GM12878 (cell line): Measurements from ENCODE around the gene AMH. TPM values are rescaled to one million over a fixed set of nuclear protein-coding genes. Genes with fewer than 3 reads are reported as not detected.
A peak's percentile ranks its signal among the peaks of the same experiment; 100 is the strongest.

Experiments
- ATAC-seq: fragments of 200-7000 bp; cut with Tn5 transposase; 3 replicates; pipeline ENCODE4 v1.9.1; 2020; ENCODE audit warnings: mild to moderate bottlenecking, moderate library complexity
- BruUV-seq: library from RNA; stranded (reverse); fragments of 400-500 nt; replicated peaks from 2 replicates; lab custom pipeline; 2021; lab: Mats Ljungman, UMichigan
- CTCF ChIA-PET: fragments of 300-600 bp; sonication (Branson Sonifier 250); formaldehyde crosslinking; extraction: SDS; loops from one replicate; lab custom pipeline; 2021; ENCODE audit warnings: inconsistent platforms; lab: Yijun Ruan, JAX
- POLR2A ChIA-PET: fragments of 350-600 bp; formaldehyde crosslinking; extraction: SDS; loops from one replicate; lab custom pipeline; 2021; ENCODE audit warnings: inconsistent platforms; lab: Charles Lee
- RAD21 ChIA-PET: fragments of 300-600 bp; sonication (Branson Sonifier 250); formaldehyde crosslinking; loops from one replicate; lab custom pipeline; 2023; ENCODE audit warnings: antibody characterized with exemption; ENCODE audit not compliant: unreplicated experiment; lab: Charles Lee
- SMC1A ChIA-PET: fragments of 300-600 bp; sonication (Branson Sonifier 250); formaldehyde crosslinking; loops from one replicate; lab custom pipeline; 2023; ENCODE audit not compliant: unreplicated experiment, uncharacterized antibody; lab: Charles Lee
- DNase-seq: peaks from one replicate; pipeline ENCODE4 v3.0.0-alpha.2; 2011; ENCODE audit warnings: low read depth, low spot score
- FAIRE-seq: peaks from 3 replicates; lab custom pipeline; 2011; peaks lifted over from hg19 to GRCh38; lab: Jason Lieb, UNC
- H2AFZ ChIP-seq: 2 replicates; pipeline ENCODE4 v1.6.0; 2011; ENCODE audit warnings: low read depth, low read length, control low read depth; ENCODE audit not compliant: control insufficient read depth
- H3K27ac ChIP-seq: 2 replicates; pipeline ENCODE4 v1.5.1; 2011; ENCODE audit warnings: control low read depth; ENCODE audit not compliant: control insufficient read depth, insufficient read depth
- H3K27me3 ChIP-seq, 2 experiments: replicated peaks in 1 of 2; 2 replicates each; pipeline versions ENCODE4 v1.6.0 to v1.6.1; 2011; ENCODE audit warnings: low read length in 1 of 2; ENCODE audit not compliant: control insufficient read depth in 2 of 2, insufficient read depth in 2 of 2
- H3K36me3 ChIP-seq, 2 experiments: 2 replicates each; pipeline ENCODE4 v1.5.1; 2011; ENCODE audit warnings: low read length in 1 of 2; ENCODE audit not compliant: control insufficient read depth in 2 of 2, insufficient read depth in 2 of 2
- H3K4me1 ChIP-seq: 2 replicates; pipeline ENCODE4 v1.6.1; 2011; ENCODE audit warnings: mild to moderate bottlenecking, low read length, moderate library complexity, mixed read lengths; ENCODE audit not compliant: control insufficient read depth, insufficient read depth
- H3K4me2 ChIP-seq: 2 replicates; pipeline ENCODE4 v1.6.0; 2011; ENCODE audit warnings: control low read depth; ENCODE audit not compliant: control insufficient read depth, insufficient read depth
- H3K4me3 ChIP-seq: fragments of 200-600 bp; sonication (generic); 2 replicates; pipeline ENCODE4 v1.5.1; 2016
- H3K79me2 ChIP-seq: 2 replicates; pipeline ENCODE4 v1.6.0; 2011; ENCODE audit warnings: low read length; ENCODE audit not compliant: control insufficient read depth, insufficient read depth
- H3K9ac ChIP-seq: 2 replicates; pipeline ENCODE4 v1.8.0; 2011; ENCODE audit warnings: low read length, control low read depth, mixed read lengths; ENCODE audit not compliant: control insufficient read depth, insufficient read depth
- H3K9me3 ChIP-seq: replicated peaks from 3 replicates; pipeline ENCODE4 v1.5.1; 2011; ENCODE audit warnings: mild to moderate bottlenecking, low read length; ENCODE audit not compliant: control insufficient read depth, insufficient read depth
- H4K20me1 ChIP-seq: 2 replicates; pipeline ENCODE4 v1.6.0; 2011; ENCODE audit not compliant: control insufficient read depth, insufficient read depth
- CTCF ChIP-seq, 3 experiments: IDR thresholded peaks in 2 of 3; conservative IDR thresholded peaks in 1 of 3; 2 replicates each; pipeline ENCODE4 v1.5.1; 2011; ENCODE audit warnings: low read depth in 3 of 3, low read length in 3 of 3, mild to moderate bottlenecking in 3 of 3, control low read depth in 2 of 3, moderate library complexity in 2 of 3, inconsistent platforms in 1 of 3, mixed read lengths in 1 of 3; ENCODE audit not compliant: control insufficient read depth in 2 of 3, insufficient read depth in 1 of 3; ENCODE audit errors: extremely low read depth in 1 of 3
- EZH2 ChIP-seq: IDR thresholded peaks from 2 replicates; pipeline ENCODE4 v1.6.1; 2012; ENCODE audit warnings: low read depth, mild to moderate bottlenecking, control low read depth, inconsistent platforms, low read length, borderline replicate concordance; ENCODE audit not compliant: control insufficient read depth
- JUND ChIP-seq: IDR thresholded peaks from 2 replicates; pipeline ENCODE4 v1.6.1; 2012; ENCODE audit warnings: low read depth, mild to moderate bottlenecking, low read length, improper control_type of control experiment, moderate library complexity
- POLR2A ChIP-seq: IDR thresholded peaks from 2 replicates; pipeline ENCODE4 v1.6.1; 2011; ENCODE audit warnings: low read depth, mild to moderate bottlenecking, low read length
- RAD21 ChIP-seq: IDR thresholded peaks from 2 replicates; pipeline ENCODE4 v1.6.1; 2011; ENCODE audit warnings: mild to moderate bottlenecking, low read depth, low read length, moderate library complexity; ENCODE audit not compliant: insufficient read depth
- ZBTB33 ChIP-seq: fragments of 450-650 bp; IDR thresholded peaks from 2 replicates; pipeline ENCODE4 v1.6.1; 2017; ENCODE audit warnings: mild to moderate bottlenecking
- ZNF592 ChIP-seq: fragments of 450-650 bp; IDR thresholded peaks from 2 replicates; pipeline ENCODE4 v1.6.1; 2017; ENCODE audit warnings: mild to moderate bottlenecking, moderate library complexity
- WGBS: methylation state at CpG from one replicate; pipeline ENCODE4 v1.1.6; 2016; ENCODE audit warnings: low lambda C conversion rate; ENCODE audit not compliant: insufficient replicate concordance, insufficient coverage; ENCODE audit errors: missing lambda C conversion rate; 5-methylcytosine and 5-hydroxymethylcytosine counted together
- in situ Hi-C: fragments of 300-500 bp; cut with MboI; formaldehyde crosslinking; loops from 9 replicates; pipeline ENCODE4 v1.14.3; 2018; ENCODE audit warnings: mixed read lengths
- intact Hi-C: fragments of 100-400 bp; cut with micrococcal nuclease; formaldehyde crosslinking; loops from one replicate; pipeline ENCODE4 v1.14.2; 2022; ENCODE audit not compliant: unreplicated experiment
- polyA plus RNA-seq, 11 experiments: library from polyadenylated mRNA; depleted of rRNA in 4 of 11; unstranded in 6 of 11; stranded (reverse) in 5 of 11; fragments of >200 nt; fragmentation: Nextera tagmentation in 4 of 11; fragmentation: Illumina TruSeq in 1 of 11; extraction: Ambion mirVana in 4 of 11; extraction: Trizol in 1 of 11; gene quantifications; 1 replicate in 1 of 11; 2 replicates in 10 of 11; pipeline versions ENCODE4 v1.2.1 to v1.2.3, GENCODE V29; 2011 to 2016; ENCODE audit warnings: inconsistent platforms in 2 of 11, missing spikeins in 2 of 11, low read depth in 1 of 11
- total RNA-seq, 4 experiments: library from RNA; depleted of rRNA in 3 of 4; stranded (reverse); fragments of >200 nt in 3 of 4; fragmentation: Illumina TruSeq in 1 of 4; extraction: Trizol in 1 of 4; gene quantifications; 2 replicates each; pipeline versions ENCODE4 v1.2.1 to v1.2.3, GENCODE V29; 2013 to 2021

Gene AMH
- total and polyA plus RNA-seq, 10 of the 15 experiments (the other 5 are each of a cell fraction or from before 2014, with no cell fraction given) = 0.17 to 3.5 (median 0.81) TPM; not detected in 4

GRCh38 chr19:2207991-2208860 is 40.9 kb upstream of the AMH start:
- Histone ChIP-seq H3K36me3 (peaks cover 25 to 63% of the 10 kb centered on the region in 2 experiments; a peak in 3 of 4 replicates), H3K9ac (no peak overlapping the region), H3K9me3 (no peaks in the 10 kb centered on the region), H2AFZ (no peak overlapping the region), H3K4me2 (no peak overlapping the region), H3K4me1 (no peaks in the 10 kb centered on the region), H3K4me3 (no peak overlapping the region), H3K27me3 (no peaks in the 10 kb centered on the region), H3K27ac (no peak overlapping the region), H3K79me2 (no peaks in the 10 kb centered on the region), H4K20me1 (no peaks in the 10 kb centered on the region)
- ATAC-seq (peak; percentile 53), DNase-seq (no peak), FAIRE-seq (no peak)
- POLR2A ChIA-PET = interaction anchor here (0.5 kb wide), 1 partner anchor 51 kb away, joined by 4 read pairs; no protein-coding TSS in a partner anchor
- intact Hi-C loops = no loop called here
- RAD21 ChIA-PET = interaction anchor here (0.6 kb wide), 1 partner anchor 56 kb away, joined by 5 read pairs; no protein-coding TSS in a partner anchor
- WGBS = 78% methylated on average over 30 of the region's 36 CpGs
- no peak for TF ChIP-seq ZBTB33
- no peak for TF ChIP-seq ZNF592
- TF ChIP-seq CTCF (IDR thresholded peaks at IDR 0.05 in 2 of 3, conservative IDR thresholded peaks at IDR 0.05 in 1 of 3; ENCODE audit: control insufficient read depth in 2 of 3, extremely low read depth in 1 of 3, insufficient read depth in 1 of 3, low read depth in 3 of 3, low read length in 3 of 3) = peak in 2 of 3 experiments; percentile 24 to 26; a peak in 2 of 6 replicates
- no peak for TF ChIP-seq EZH2
- TF ChIP-seq POLR2A = peak; percentile 29; the same call in 1 of the 2 replicates
- 0 out of 2 replicates have a peak, but pooled peaks have one; percentile 22 for TF ChIP-seq RAD21
- no peak for TF ChIP-seq JUND
- in situ Hi-C loops = no loop called here
- SMC1A ChIA-PET = no interaction called here
- CTCF ChIA-PET = no interaction called here
- no TSS peak for BruUV-seq
